Upper lobe of left lung (tissue), 4 donors: ENCODE measurements around the gene TPSB2.

Experiments used
- POLR2AphosphoS5 ChIP-seq, 2 donors: sonication (generic); formaldehyde crosslinking; IDR thresholded peaks; one replicate each; pipeline ENCODE4 v1.5.1; 2017; ENCODE audit warnings: antibody characterized with exemption in 2 of 2
- TF ChIP-seq, protein P1 (sequence below), 6 experiments: fragments of 450-650 bp in 4 of 6; fragments of 200-600 bp in 2 of 6; sonication (generic) in 2 of 6; IDR thresholded peaks; one replicate each; pipeline ENCODE4 v1.5.1; 2016 to 2019; ENCODE audit warnings: antibody characterized with exemption in 6 of 6

DNA sequence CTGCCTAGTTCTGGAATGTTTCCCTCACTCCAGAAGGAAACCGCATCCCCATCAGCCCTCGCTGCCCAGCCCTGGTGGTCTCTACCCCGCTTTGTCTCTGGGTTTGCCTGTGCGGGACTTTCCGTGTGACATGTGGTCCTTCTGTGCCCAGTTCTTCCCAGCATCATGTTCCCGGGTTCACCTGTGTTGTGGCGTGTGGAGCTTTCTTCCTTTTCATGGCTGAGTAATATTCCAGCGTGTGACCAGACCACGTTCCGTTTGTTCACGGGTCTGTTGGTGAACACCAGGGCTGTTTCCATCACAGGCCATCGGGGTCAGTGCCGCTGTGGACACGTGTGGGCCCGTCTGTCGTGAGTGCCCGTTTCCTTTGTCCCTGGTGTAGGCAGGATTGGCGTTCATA, 45.0 kb downstream of the TPSB2 start:
- TF ChIP-seq, protein P1, sequence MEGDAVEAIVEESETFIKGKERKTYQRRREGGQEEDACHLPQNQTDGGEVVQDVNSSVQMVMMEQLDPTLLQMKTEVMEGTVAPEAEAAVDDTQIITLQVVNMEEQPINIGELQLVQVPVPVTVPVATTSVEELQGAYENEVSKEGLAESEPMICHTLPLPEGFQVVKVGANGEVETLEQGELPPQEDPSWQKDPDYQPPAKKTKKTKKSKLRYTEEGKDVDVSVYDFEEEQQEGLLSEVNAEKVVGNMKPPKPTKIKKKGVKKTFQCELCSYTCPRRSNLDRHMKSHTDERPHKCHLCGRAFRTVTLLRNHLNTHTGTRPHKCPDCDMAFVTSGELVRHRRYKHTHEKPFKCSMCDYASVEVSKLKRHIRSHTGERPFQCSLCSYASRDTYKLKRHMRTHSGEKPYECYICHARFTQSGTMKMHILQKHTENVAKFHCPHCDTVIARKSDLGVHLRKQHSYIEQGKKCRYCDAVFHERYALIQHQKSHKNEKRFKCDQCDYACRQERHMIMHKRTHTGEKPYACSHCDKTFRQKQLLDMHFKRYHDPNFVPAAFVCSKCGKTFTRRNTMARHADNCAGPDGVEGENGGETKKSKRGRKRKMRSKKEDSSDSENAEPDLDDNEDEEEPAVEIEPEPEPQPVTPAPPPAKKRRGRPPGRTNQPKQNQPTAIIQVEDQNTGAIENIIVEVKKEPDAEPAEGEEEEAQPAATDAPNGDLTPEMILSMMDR (IDR thresholded peaks at IDR 0.05), result no peak
- no peak for TF ChIP-seq POLR2AphosphoS5 (IDR thresholded peaks at IDR 0.05)
